GM19467 (cell line): Measurements from ENCODE around the gene BANP.
"Not testable (repeated sequence)": the region's sequence is repeated elsewhere in the genome, so short reads cannot be mapped to it uniquely, and the experiment has no call there.

Experiments used
- ATAC-seq: cut with Tn5 transposase; IDR thresholded peaks from one replicate; pipeline ENCODE4 v1.9.1; 2021; ENCODE audit warnings: mild to moderate bottlenecking, moderate library complexity; ENCODE audit not compliant: unreplicated experiment

BANP gene

DNA sequence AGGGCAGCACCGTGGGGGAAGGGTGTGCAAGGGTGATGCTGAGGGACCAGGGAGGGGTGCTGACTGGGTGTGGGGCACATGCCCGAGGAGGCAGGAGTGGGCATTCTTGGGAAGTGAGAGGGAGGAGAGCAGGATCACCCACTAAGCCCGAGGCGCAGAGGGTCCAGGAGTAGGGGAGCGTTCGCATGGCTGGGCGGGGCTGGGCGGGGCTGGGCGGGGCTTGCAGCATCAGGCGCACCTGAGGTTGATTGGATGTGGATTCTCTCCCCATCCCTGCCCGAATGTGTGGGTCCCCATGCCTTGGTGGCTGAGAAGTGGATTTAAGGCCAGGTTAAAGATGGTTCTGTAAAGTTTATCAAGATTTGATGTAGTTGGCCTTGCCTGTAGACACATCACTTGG lies 14.2 kb downstream of the BANP start:
- no peak for ATAC-seq

DNA sequence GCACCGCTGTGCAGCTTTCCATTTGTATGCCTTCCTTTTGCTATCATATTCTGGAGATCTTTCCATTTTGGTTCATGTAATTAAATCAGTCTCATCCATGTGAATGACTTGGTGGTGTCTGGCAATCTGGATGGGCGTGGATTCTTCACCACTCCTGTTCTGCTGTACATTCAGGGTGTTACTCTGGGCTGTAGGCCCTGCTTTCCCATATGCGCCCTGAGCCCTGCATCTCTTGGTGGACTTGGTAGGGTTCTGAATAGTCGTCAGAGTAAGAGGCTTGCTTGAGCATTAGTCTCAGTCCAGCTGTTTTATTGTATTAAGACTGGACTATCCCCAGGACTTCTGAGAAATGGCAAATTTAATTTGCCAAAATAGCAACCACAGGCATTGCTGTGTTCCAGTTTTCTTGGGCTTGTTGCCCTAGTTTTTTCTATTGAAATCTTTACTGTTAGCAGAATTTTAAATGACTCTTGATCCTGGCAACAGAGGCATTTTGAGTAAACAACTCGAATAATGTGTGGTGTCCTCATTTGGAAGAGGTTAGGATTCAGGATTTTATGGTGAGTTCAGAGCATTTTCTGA lies 14.9 kb downstream of the BANP start:
- no peak for ATAC-seq

DNA sequence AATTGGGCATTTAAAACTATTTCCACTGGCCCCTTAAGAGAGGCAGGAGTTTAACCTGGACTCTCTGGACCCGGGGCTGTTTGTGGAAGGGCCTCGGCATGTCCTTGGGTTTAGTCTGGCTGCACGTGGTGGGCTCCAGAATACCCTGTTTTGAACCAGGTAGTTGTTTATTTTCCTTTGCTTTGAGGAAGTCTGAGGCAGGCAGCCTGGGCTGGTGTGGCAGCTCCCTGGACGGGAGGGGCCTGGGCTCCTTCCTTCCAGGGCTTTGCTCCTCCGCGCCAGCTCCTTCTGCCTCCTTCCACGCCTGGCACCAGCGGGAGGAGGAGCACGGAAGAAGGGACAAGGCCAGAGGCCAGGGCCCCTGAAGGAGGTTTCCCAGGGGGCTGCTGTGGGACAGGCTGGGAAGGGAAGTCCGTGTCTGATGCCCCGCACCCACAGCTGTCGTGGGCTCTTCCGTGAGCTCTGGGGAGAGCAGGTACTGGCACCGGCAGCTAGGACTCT lies 15.5 kb downstream of the BANP start:
- ATAC-seq = no peak

DNA sequence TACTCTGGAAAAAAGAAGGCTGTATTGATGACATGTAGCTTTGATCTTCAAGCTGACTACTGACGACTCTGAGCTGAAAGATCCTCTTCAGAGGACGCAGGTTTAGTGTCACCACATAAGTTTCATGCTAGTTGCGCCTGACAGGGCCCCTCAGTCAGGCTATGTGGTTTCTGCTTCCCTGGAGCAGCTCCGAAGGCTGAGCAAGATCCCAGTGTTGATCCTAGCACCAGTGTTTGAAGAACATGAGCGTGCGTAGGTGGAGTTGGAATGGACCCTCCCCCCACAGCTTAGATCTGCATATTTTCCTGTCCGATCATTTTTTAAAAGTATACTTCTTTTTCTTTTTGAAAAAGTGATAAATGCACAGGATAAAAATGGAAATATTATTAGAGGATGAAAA lies 17.3 kb downstream of the BANP start:
- no peak for ATAC-seq

DNA sequence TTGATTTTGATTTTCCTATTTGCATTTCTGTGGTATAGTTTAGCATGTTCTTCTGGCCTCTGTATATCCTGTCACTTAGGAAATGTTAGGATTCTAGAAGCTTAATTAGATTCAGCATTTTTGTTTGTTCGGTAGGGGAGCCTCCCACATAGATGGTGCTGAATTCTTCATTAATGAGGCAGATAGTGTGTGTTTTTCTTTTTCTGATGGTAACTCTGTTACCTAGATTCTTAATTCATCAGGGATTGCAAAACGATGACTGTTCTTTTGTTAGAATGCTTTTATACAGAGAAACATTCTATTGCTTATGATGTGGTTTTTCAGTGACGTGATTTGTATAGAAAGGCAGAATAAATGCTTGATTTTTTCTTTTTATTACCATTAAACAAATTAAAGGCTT lies 19.0 kb downstream of the BANP start:
- ATAC-seq = no peak

DNA sequence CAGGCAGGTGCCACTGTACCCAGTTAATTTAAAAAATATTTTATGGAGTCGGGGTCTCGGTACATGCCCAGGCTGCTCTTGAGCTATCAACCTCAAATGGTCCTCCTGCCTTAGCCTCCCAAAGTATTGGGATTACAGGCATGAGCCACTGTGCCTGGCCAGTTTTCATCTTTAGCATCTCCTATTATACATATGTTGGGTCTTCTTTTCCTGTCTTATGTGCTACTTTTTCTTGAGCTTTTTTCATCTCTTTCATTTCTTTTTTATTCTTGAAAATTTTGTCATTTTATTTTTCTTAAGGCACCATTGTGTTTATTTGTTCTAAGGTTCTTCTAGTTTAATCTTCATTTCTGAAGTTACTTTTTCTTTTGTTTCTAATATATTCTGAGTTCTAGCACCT lies 20.7 kb downstream of the BANP start:
- ATAC-seq = no peak

DNA sequence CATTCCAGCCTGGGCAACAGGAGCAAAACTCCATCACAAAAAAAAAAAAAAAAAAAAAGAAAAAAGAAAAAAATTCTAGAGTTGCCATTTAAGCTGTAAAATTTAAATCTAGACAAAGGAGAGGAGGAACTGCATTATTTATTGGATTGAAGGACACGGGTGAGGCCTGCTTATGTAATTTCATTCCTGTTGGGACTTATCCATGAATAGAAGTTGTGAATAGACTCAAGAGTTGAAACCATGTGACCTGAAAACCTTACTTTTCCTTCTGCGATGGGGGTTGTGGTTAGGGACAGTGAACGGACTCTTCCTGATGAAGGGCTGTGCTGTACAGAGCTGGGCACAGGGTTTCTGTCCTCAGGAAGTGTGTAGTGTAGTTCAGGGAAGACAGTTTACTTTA lies 22.5 kb downstream of the BANP start:
- no peak for ATAC-seq

DNA sequence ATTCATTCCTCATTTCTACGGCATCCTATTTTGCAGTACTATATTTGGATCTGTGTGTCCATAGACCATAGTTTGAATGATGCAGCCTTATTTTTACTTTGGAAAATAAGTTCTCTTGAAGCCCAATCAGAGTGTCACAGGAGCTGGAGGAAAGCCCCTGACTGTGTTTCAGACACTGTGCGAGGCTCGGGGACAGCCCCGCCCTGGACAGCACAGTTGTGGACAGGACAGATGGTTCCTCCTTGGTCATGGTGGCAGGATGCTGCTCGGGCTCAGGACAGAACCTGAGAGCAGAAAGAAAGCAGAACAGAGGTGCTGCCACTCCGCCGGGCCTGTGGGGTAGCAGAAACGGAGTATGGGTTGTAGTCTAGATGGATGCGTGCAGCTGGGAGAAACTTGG lies 22.9 kb downstream of the BANP start:
- ATAC-seq = no peak

DNA sequence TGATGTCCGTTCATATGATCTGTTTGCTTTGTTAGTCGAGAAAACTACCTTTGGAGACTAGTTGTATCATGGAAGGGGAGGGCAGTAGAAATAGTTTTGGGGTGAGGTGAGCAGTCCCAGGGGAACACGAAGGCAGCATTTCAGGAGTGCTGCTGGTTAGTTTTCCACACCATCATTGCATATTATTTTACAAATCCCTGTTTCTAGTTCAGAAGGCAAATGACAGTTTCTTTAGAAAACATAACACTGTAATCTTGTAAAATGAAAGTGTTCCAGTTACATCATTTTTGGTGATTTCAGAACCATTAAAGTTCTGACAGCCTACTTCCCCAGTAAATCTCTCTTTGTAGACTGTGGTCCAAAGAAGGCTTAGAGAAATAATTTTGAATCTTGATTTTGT lies 25.4 kb downstream of the BANP start:
- no peak for ATAC-seq

DNA sequence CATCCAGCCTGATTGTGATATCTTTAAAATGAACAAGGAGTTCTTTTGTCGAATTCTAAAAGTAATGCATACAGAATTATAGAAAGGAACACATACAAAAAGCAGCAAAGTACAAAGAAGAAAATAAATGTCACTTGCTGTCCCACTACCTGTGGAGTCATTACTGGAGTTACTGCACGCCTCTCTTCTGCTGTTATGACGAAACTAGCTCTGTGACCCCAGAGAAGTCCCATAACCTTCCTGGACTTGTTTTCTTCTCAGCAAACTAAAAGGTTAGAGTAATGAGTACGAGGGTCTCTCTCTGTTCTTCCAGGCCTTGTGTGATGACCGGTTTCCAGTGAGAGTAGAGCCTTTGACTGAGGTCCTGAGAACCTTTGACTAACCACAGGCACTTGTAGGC lies 26.9 kb downstream of the BANP start:
- no peak for ATAC-seq

DNA sequence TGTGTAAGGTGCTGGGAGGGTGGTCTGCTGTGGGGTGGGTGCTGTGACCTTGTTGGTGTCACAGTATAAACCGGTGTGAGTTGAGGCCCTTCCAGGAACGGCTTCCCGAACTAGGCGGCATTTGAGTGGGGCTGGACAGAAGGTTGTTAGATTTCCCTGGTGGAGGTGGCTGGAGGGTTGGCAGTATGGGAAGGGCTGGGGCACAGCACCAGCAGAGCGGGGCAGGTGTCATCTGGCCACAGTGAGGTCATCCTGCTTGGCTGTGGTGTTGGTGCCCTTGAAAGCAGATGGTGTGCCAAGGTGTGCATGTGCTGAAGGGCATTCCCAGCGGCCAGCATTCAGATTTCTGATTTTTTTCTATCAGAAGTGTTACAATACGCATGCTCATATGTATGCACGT lies 28.1 kb downstream of the BANP start:
- ATAC-seq = no peak

DNA sequence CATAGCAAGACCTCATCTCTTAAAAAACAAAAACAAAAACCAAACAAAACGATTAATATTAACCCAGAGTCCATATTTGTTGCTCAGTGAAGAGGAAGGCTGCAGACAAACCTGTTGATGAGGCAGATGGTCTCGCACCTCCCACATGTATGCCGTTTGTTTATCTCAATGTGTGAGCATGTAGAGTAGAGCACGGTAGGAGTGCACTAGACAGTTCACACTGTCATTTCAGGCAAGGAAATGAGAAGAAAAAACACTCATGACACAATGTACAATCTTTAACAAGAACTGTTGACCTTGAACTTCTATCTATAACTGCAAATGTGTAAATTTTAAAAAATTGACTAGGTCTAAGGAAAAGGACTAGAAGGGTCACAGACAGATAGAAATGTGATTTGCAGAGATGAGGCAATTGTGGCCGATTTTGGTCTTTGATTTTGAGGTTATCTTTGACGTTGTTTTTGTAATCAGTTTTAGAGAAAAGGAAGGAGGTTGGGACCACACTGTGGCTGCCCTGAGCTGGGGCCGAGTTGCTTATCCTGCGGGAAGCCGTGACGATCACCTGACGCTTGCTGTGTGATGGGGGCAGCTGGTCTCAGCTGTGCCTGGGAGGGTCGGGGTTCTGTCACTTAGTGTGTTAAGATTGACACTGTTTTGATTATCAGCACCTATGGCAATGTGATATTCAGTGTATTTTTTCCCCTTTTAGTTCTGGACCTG lies 28.8 kb downstream of the BANP start:
- not testable (repeated sequence) for ATAC-seq

DNA sequence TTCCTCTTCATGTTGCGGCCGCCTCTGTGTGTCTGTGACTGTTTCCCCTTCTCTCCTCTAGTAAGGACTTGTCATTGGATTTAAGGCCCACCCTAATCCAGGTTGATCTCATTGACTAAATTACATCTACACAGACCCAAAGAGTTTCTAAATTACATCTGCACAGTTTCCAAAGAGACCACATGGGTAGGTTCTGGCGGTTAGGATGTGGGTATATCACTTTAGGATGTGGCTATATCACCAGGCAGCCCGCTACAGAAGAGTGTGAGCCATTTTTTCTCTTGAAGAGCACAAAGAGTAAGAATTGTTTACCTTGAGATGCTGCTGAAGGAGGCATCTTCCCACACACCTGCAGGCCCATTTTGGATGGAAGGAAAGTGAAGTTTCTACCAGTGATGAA lies 30.1 kb downstream of the BANP start:
- ATAC-seq = not testable (repeated sequence)

DNA sequence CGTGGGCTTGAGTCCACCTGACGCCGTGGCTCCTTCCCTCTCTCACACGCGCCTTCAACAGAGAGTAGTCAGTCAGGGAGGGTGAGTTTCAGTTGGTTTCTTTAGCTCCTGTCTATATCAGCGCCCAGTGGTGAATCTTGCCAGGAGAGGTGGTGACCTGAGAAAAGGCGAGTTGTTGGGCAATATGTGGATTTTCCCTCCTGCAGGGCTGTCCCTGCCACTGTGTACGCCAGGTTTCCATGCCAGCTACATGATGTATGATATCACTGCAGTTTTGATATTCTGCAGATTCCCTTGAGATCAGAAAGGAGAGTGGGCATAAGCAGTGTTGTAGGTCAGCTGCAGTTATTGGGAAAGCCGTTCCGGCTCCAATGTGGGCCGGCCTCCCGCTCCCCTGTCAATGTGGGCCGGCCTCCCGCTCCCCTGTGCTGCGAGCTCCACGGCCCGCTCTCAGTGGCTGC lies 31.4 kb downstream of the BANP start:
- no peak for ATAC-seq

DNA sequence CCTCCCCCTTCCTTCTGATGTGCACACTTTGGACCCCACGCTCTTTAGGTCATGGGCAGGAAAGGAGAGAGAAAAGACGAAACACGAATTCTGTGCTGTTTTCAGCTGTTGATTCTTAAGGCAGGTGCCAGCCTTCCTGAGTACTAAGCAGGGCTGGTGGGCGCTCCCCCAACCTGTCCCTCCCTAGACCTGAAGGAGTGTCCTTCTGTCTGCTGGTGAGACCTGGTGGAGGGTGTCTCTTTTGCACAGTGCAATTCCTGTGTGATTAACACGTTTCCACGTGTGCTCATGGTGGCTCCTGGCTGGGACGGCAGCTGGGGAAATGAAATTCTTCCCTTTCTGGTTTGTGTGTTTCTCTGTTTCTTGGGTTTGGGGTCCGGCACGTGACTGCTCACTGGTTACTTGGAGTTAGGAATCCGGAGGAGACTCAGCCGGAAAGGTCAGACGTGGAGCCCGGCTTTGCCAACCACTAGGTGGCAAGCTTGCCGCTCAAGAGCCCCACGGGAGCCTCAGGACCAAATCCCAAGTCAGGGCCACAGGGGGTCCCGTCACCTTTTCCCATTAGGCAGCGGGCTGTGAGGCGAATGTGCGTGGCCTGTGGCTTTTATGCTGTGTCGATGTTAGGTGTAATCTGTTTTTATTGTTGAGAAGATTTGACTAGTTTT lies 32.0 kb downstream of the BANP start:
- not testable (repeated sequence) for ATAC-seq

DNA sequence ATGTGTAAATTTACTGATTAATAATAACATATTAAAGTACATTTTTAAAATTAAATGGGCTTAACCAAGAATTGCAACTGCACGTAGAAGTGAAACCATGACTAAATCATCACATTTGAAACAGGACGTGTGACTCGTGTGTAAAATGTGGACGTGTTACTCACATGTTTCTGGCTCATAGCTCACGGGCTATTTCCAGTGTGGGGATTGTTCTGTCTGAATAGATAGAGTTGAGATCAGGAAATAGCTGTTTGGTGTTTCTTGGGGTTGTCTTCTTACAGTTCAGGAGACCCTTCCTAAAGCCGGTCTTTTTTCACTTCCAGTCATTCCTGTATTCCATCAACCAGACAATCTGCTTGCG lies 32.5 kb downstream of the BANP start:
- not testable (repeated sequence) for ATAC-seq

DNA sequence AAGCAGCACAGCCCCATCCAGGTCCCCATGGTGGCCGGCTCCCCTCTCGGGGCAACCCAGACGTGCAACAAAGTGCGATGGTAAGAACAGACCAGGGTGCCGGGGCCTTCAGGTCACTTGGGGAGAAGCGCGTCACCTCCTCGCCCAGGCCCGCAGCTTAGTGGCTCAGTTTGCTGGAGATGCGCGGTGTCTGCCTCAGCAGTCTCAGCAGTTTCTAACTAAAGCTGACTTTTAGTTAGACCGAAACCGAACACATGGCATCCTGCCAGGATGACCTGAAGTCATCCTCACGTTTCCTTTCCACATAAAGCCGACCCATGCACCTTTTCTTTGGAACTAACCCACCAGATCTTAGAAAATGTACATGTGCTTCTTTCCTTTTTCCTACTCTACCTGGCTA lies 32.9 kb downstream of the BANP start:
- not testable (repeated sequence) for ATAC-seq

DNA sequence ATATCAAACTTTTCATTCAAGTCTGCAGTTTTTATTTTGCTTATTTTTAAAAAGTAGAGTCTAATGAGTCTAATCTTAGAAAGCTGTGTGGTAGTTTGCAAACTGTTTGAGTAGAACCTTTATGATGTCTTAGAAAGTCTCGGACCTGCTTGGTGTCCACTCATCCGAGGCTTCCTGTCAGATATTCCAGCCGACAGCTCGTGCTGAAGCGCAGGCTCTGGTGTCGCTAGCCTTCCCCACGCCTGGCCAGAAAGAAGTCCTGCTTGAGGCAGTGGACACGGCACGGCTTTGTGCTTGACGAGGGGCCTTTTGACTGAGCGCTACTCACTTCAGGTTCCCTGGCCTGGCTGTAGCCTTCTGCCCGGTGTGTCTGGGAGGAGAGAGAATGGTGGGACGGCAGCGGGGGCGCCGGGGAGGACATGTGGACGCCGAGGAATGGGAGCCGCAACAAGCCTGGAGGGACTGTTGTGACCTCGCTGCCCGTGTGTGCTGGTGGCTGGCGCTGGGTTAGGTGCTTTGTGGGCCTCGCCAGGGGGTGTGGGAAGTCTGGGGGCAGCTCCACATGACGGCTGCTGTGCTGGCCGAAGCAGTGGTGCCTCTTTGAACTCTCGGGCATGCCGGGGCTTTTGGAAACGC lies 33.5 kb downstream of the BANP start:
- no peak for ATAC-seq

DNA sequence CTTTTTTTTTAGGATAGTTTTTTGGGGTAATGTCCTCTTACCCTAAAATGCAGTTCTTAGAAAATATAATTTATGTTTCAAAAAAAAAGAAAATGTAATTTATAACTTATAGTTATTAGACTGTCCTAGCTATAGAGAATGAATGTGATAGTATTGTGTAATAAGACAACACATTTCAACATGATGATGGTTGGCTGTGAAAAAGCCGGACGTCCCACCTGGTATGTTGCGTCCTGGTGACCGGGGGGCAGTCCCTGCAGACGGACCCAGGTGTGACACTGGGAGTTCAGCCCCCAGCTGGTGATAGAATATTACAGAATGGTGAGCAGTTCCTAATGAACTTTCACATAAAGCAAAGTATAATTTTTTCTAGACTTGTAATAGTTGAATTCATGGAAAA lies 34.3 kb downstream of the BANP start:
- ATAC-seq = not testable (repeated sequence)

DNA sequence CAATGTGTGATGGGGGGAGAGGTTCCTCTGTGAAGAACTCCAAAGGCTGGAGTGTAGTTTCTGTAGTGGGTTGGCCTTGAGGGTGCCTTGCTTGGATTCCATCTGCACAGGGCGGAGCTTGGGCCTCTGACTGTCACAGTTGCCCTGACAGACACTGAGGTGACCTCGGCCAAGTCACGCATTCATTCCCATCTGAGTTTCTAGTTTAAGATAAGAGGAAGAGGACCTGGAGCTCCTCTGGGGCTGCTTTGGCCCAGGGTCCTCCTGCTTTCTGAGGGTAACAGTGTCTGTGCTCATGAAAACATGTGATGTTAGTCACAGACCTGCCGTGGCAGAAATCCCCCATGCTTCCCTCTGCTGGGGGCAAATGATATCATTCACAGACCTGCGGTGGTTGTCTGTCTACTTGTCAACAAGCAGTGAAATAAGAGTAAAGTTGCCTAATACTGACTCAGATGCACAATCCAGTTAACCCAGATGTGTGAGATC lies 35.2 kb downstream of the BANP start:
- ATAC-seq = not testable (repeated sequence)

DNA sequence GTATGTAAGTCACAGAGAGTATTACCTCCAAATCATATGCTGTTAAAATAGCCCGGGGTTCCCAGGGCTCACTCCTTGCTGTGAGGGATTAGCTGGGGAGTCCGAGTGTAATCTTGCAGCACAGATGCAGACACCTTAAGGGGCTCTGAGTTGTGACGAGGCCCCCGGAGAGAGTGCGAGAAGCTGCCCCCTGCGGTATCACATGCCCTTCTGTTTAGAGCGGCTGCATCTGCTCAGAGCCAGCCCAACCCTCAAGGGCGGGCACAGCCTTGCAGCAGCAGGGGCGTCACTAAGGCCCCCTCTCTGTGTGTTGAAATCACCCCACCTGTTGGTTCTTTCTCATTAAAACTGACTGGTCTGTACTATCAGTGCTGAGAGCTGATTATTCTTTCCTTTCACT lies 37.4 kb downstream of the BANP start:
- not testable (repeated sequence) for ATAC-seq
